Esophagus (tissue), 2 donors: Measurements from ENCODE around the gene RHD. TPM values are rescaled to one million over a fixed set of nuclear protein-coding genes. Genes with fewer than 3 reads are reported as not detected.
A peak's percentile ranks its signal among the peaks of the same experiment; 100 is the strongest.

ENCODE experiments used
- H3K27ac ChIP-seq, 2 donors: one replicate each; pipeline ENCODE4 v1.5.1; 2013; ENCODE audit warnings: low read depth in 2 of 2, mild to moderate bottlenecking in 2 of 2, inconsistent platforms in 1 of 2, low read length in 1 of 2, moderate library complexity in 1 of 2
- H3K27me3 ChIP-seq, 2 donors: one replicate each; pipeline ENCODE4 v1.6.1; 2013; ENCODE audit warnings: low read length in 2 of 2, control low read depth in 1 of 2, mild to moderate bottlenecking in 1 of 2; ENCODE audit not compliant: insufficient read depth in 2 of 2, control insufficient read depth in 1 of 2
- H3K36me3 ChIP-seq, 2 donors: one replicate each; pipeline ENCODE4 v1.6.1; 2013; ENCODE audit warnings: low read length in 1 of 2; ENCODE audit not compliant: control insufficient read depth in 2 of 2, insufficient read depth in 2 of 2
- H3K4me1 ChIP-seq, 2 donors: one replicate each; pipeline ENCODE4 v1.6.1; 2013; ENCODE audit warnings: low read length in 1 of 2; ENCODE audit not compliant: control insufficient read depth in 2 of 2, insufficient read depth in 2 of 2
- H3K4me3 ChIP-seq, 2 donors: one replicate each; pipeline ENCODE4 v1.5.1; 2013; ENCODE audit warnings: low read length in 2 of 2, mild to moderate bottlenecking in 2 of 2, low read depth in 1 of 2, moderate library complexity in 1 of 2
- H3K9me3 ChIP-seq, 2 donors: one replicate each; pipeline ENCODE4 v1.6.1; 2013; ENCODE audit warnings: mild to moderate bottlenecking in 2 of 2, low read depth in 1 of 2, low read length in 1 of 2, moderate library complexity in 1 of 2; ENCODE audit not compliant: control insufficient read depth in 2 of 2, insufficient read depth in 1 of 2
- WGBS, 2 donors: extraction: QIAGEN DNeasy Blood & Tissue Kit; methylation state at CpG; one replicate each; pipeline ENCODE4 v1.1.7; 2013; 5-methylcytosine and 5-hydroxymethylcytosine counted together
- polyA plus RNA-seq, 2 donors: library from polyadenylated mRNA; stranded (reverse); fragments of 200-250 nt; gene quantifications; one replicate each; pipeline ENCODE4 v1.2.3, GENCODE V29; 2013
- donor health status: healthy with polysubstance abuse.
- donor health status: Bipolar disorder and iron deficiency.

The RHD gene
- polyA plus RNA-seq, 2 donors: not detected

GRCh38 chr1:25243907-25244306 lies 28.4 kb upstream of the RHD start:
- Histone ChIP-seq H3K27me3 (no peaks in the 10 kb centered on the region), H3K9me3 (no peaks in the 10 kb centered on the region), H3K36me3 (peaks cover 9 to 18% of the 10 kb centered on the region in 2 donors), H3K27ac (no peak overlapping the region), H3K4me1 (peaks cover 0 to 5% of the 10 kb centered on the region in 2 donors), H3K4me3 (no peak overlapping the region)
- 47 to 53% methylated on average over 6 of the region's 6 CpGs for WGBS, 2 donors

- H3K36me3 ChIP-seq: peaks cover 9 to 18% of the 10 kb centered on the region in 2 donors
- H3K27me3 ChIP-seq: no peaks in the 10 kb centered on the region
- H3K9me3 ChIP-seq: no peaks in the 10 kb centered on the region
- peak overlapping the region in 1 of 2 donors; percentile 99 for H3K4me3 ChIP-seq
- H3K4me1 ChIP-seq: peaks cover 0 to 2% of the 10 kb centered on the region in 2 donors
- 73 to 75% methylated on average over 5 of the region's 5 CpGs for WGBS, 2 donors
- H3K27ac ChIP-seq: no peak overlapping the region
These were observed 26.9 kb upstream of the RHD start for GRCh38 chr1:25245393-25245792.

- Histone ChIP-seq H3K4me1 (peaks cover 0 to 2% of the 10 kb centered on the region in 2 donors), H3K36me3 (peaks cover 9 to 12% of the 10 kb centered on the region in 2 donors), H3K27ac (peak overlapping the region; percentile 100), H3K4me3 (peak overlapping the region; percentile 97 to 99), H3K27me3 (no peaks in the 10 kb centered on the region), H3K9me3 (no peaks in the 10 kb centered on the region)
- WGBS, 2 donors: 17 to 19% methylated on average over 30 of the region's 30 CpGs
These were observed 26.3 kb upstream of the RHD start for GRCh38 chr1:25245809-25246599.

GRCh38 chr1:25246600-25247023 lies 25.7 kb upstream of the RHD start:
- peaks cover 9 to 12% of the 10 kb centered on the region in 2 donors for H3K36me3 ChIP-seq
- peak overlapping the region; percentile 100 for H3K27ac ChIP-seq
- peak overlapping the region; percentile 97 to 99 for H3K4me3 ChIP-seq
- no peaks in the 10 kb centered on the region for H3K9me3 ChIP-seq
- no peaks in the 10 kb centered on the region for H3K27me3 ChIP-seq
- peaks cover 0 to 2% of the 10 kb centered on the region in 2 donors for H3K4me1 ChIP-seq
- WGBS, 2 donors: 0 to 1% methylated on average over 51 to 53 of the region's 53 CpGs

GRCh38 chr1:25247024-25247828 lies 25.1 kb upstream of the RHD start, which contains the start of gene RSRP1:
RSRP1 (minus strand) TSS chr1:25247454; CDS start chr1:25246963, 491 bp downstream.
- WGBS, 2 donors: 0 to 1% methylated on average over 79 of the region's 79 CpGs
- Histone ChIP-seq H3K36me3 (peaks cover 9 to 12% of the 10 kb centered on the region in 2 donors), H3K27me3 (no peaks in the 10 kb centered on the region), H3K4me1 (peaks cover 0 to 2% of the 10 kb centered on the region in 2 donors), H3K9me3 (no peaks in the 10 kb centered on the region), H3K27ac (peak within 1 kb of the TSS; percentile 100), H3K4me3 (peak within 1 kb of the TSS; percentile 97 to 99)

- H3K27me3 ChIP-seq: no peaks in the 10 kb centered on the region
- H3K27ac ChIP-seq: peak overlapping the region; percentile 94 to 100
- H3K4me3 ChIP-seq: peak overlapping the region; percentile 97 to 99
- H3K36me3 ChIP-seq: peaks cover 9 to 10% of the 10 kb centered on the region in 2 donors
- H3K9me3 ChIP-seq: no peaks in the 10 kb centered on the region
- H3K4me1 ChIP-seq: peaks cover 0 to 2% of the 10 kb centered on the region in 2 donors
- 21 to 24% methylated on average over 26 to 30 of the region's 30 CpGs for WGBS, 2 donors
These were observed 24.2 kb upstream of the RHD start for GRCh38 chr1:25247829-25248754.

- Histone ChIP-seq H3K4me1 (no peaks in the 10 kb centered on the region), H3K27me3 (no peaks in the 10 kb centered on the region), H3K4me3 (no peak overlapping the region), H3K9me3 (no peaks in the 10 kb centered on the region), H3K36me3 (no peaks in the 10 kb centered on the region), H3K27ac (no peak overlapping the region)
- 71 to 80% methylated on average over 2 of the region's 2 CpGs for WGBS, 2 donors
These were observed 18.4 kb upstream of the RHD start for GRCh38 chr1:25253911-25254310.

GRCh38 chr1:25255706-25256577 lies 16.4 kb upstream of the RHD start:
- Histone ChIP-seq H3K27ac (no peak overlapping the region), H3K4me3 (no peak overlapping the region), H3K9me3 (no peaks in the 10 kb centered on the region), H3K36me3 (no peaks in the 10 kb centered on the region), H3K4me1 (no peaks in the 10 kb centered on the region), H3K27me3 (no peaks in the 10 kb centered on the region)
- WGBS, 2 donors: 79 to 90% methylated on average over 18 of the region's 18 CpGs
